GM23248 (cell line): ENCODE data around the gene CDCA3. TPM values are rescaled to one million over a fixed set of nuclear protein-coding genes. Genes with fewer than 3 reads are reported as not detected.

Experiments used
- DNase-seq: peaks from one replicate; pipeline ENCODE4 v3.0.0-alpha.2; 2015
- H2AFZ ChIP-seq: fragments of 200-600 bp; sonication (generic); 2 replicates; pipeline ENCODE4 v1.6.1; 2016; ENCODE audit warnings: antibody characterized with exemption
- H3F3A ChIP-seq: fragments of 200-600 bp; sonication (generic); 2 replicates; pipeline ENCODE4 v1.6.1; 2016; ENCODE audit warnings: mild to moderate bottlenecking, antibody characterized with exemption, mixed run types; ENCODE audit not compliant: insufficient read depth
- H3K27ac ChIP-seq: fragments of 200-600 bp; sonication (generic); 2 replicates; pipeline ENCODE4 v1.5.1; 2016; ENCODE audit warnings: mild to moderate bottlenecking
- H3K27me3 ChIP-seq: fragments of 200-600 bp; sonication (generic); replicated peaks from 2 replicates; pipeline ENCODE4 v1.6.1; 2016; ENCODE audit warnings: mild to moderate bottlenecking; ENCODE audit not compliant: insufficient read depth
- H3K36me3 ChIP-seq: fragments of 200-600 bp; sonication (generic); 2 replicates; pipeline ENCODE4 v1.6.1; 2016; ENCODE audit warnings: low read depth, mild to moderate bottlenecking
- H3K4me1 ChIP-seq: fragments of 200-600 bp; sonication (generic); 2 replicates; pipeline ENCODE4 v1.6.1; 2016; ENCODE audit warnings: mild to moderate bottlenecking; ENCODE audit not compliant: insufficient read depth
- H3K4me2 ChIP-seq: fragments of 200-600 bp; sonication (generic); one replicate; pipeline ENCODE4 v1.6.1; 2016; ENCODE audit warnings: mild to moderate bottlenecking; ENCODE audit not compliant: unreplicated experiment
- H3K4me3 ChIP-seq: fragments of 200-600 bp; sonication (generic); 2 replicates; pipeline ENCODE4 v1.5.1; 2016; ENCODE audit warnings: mild to moderate bottlenecking
- H3K79me2 ChIP-seq: fragments of 200-600 bp; sonication (generic); 2 replicates; pipeline ENCODE4 v1.6.1; 2016; ENCODE audit warnings: mild to moderate bottlenecking; ENCODE audit not compliant: insufficient read depth
- H3K9ac ChIP-seq: fragments of 200-600 bp; sonication (generic); 2 replicates; pipeline ENCODE4 v1.6.1; 2016; ENCODE audit warnings: mild to moderate bottlenecking
- H3K9me2 ChIP-seq: fragments of 200-600 bp; sonication (generic); 2 replicates; pipeline ENCODE4 v1.6.1; 2016; ENCODE audit warnings: mixed run types, mild to moderate bottlenecking, moderate library complexity; ENCODE audit not compliant: insufficient read depth
- H3K9me3 ChIP-seq: fragments of 200-600 bp; sonication (generic); one replicate; pipeline ENCODE4 v1.6.1; 2017; ENCODE audit warnings: low read depth
- H4K20me1 ChIP-seq: fragments of 200-600 bp; sonication (generic); 2 replicates; pipeline ENCODE4 v1.6.0; 2016; ENCODE audit not compliant: insufficient read depth
- EZH2 ChIP-seq: fragments of 200-600 bp; sonication (generic); IDR thresholded peaks from 2 replicates; pipeline ENCODE4 v1.6.1; 2018; ENCODE audit warnings: antibody characterized with exemption, mild to moderate bottlenecking; ENCODE audit not compliant: insufficient read depth, poor library complexity, severe bottlenecking
- EZH2phosphoT487 ChIP-seq: fragments of 200-600 bp; sonication (generic); IDR thresholded peaks from 2 replicates; pipeline ENCODE4 v1.6.1; 2018; ENCODE audit warnings: antibody characterized with exemption, moderate library complexity, mild to moderate bottlenecking, low read depth; ENCODE audit not compliant: insufficient read depth
- WGBS, 2 experiments: methylation state at CpG; one replicate each; pipeline ENCODE4 v1.1.6; 2015 to 2017; ENCODE audit warnings: low lambda C conversion rate in 2 of 2, low coverage in 1 of 2; ENCODE audit errors: missing lambda C conversion rate in 2 of 2; 5-methylcytosine and 5-hydroxymethylcytosine counted together
- in situ Hi-C: fragments of 300-500 bp; cut with MboI; formaldehyde crosslinking; loops from 2 replicates; pipeline ENCODE4 v1.15.0; 2020
- polyA plus RNA-seq: library from polyadenylated mRNA; unstranded; fragments of >200 nt; fragmentation: Nextera tagmentation; extraction: Ambion mirVana; gene quantifications from 2 replicates; pipeline ENCODE4 v1.2.1, GENCODE V29; 2016
- total RNA-seq: library from RNA; depleted of rRNA; stranded (reverse); fragments of >200 nt; shearing (Covaris generic); gene quantifications from 2 replicates; pipeline ENCODE4 v1.2.3, GENCODE V29; 2014

The CDCA3 gene
- total and polyA plus RNA-seq, 2 experiments from 2014 or later: 23.9 to 30.2 TPM

- H3K4me2 ChIP-seq: no peak overlapping the region
- H4K20me1 ChIP-seq: no peaks in the 10 kb centered on the region
- WGBS, 2 experiments: 89 to 91% methylated on average over 6 of the region's 6 CpGs
- peaks cover 12% of the 10 kb centered on the region; the same call in 1 of the 2 replicates for H3K36me3 ChIP-seq
- no peaks in the 10 kb centered on the region; the same call in 1 of the 2 replicates for H3F3A ChIP-seq
- no peaks in the 10 kb centered on the region for H3K9me2 ChIP-seq
- in situ Hi-C loops: no loop called here
- H3K4me1 ChIP-seq: peaks cover 15% of the 10 kb centered on the region; the same call in 1 of the 2 replicates
- DNase-seq: no peak
- H3K9me3 ChIP-seq: no peaks in the 10 kb centered on the region
- H3K79me2 ChIP-seq: peaks cover 25% of the 10 kb centered on the region
- no peak for TF ChIP-seq EZH2
- no peak for TF ChIP-seq EZH2phosphoT487
- H3K27ac ChIP-seq: no peak overlapping the region
- no peak overlapping the region for H3K9ac ChIP-seq
- no peaks in the 10 kb centered on the region for H3K27me3 ChIP-seq
- H2AFZ ChIP-seq: no peak overlapping the region
- H3K4me3 ChIP-seq: no peak overlapping the region
Measured at GRCh38 chr12:6830999-6831398, 20.1 kb downstream of the CDCA3 start.

DNA sequence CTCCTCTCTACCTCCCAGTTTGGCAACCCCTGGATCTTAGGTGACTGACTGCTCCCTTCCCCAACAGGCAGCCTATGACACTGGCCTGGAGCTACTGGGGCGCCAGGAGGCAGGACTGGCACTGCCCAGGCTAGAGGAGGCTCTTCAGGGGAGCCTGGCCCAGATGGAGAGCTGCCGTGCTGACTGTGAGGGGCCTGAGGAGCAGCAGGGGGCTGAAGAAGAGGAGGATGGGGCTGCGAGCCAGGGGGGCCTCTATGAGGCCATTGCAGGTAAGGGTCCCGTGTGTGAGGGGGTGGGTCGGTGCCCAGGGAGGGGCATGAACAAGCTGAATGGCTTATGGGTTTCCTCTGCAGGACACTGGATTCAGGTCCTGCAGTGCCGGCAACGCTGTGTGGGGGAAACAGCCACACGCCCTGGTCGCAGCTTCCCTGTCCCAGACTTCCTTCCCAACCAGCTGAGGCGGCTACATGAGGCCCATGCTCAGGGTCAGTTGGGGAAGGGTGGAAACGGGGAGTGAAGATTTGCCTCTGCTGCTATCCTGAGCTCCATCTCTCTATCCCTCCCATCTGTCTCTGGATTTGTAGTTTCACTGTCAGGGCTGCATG, 20.7 kb downstream of the CDCA3 start:
- no peaks in the 10 kb centered on the region for H4K20me1 ChIP-seq
- 94% methylated on average over 8 to 11 of the region's 11 CpGs for WGBS, 2 experiments
- no peaks in the 10 kb centered on the region; the same call in 1 of the 2 replicates for H3F3A ChIP-seq
- H3K9me2 ChIP-seq: no peaks in the 10 kb centered on the region
- peak overlapping the region; percentile 96 for H3K9ac ChIP-seq
- H3K79me2 ChIP-seq: peaks cover 25% of the 10 kb centered on the region
- H2AFZ ChIP-seq: no peak overlapping the region
- no peak for DNase-seq
- H3K4me2 ChIP-seq: peak overlapping the region; percentile 89
- H3K36me3 ChIP-seq: peaks cover 12% of the 10 kb centered on the region; the same call in 1 of the 2 replicates
- H3K27me3 ChIP-seq: no peaks in the 10 kb centered on the region
- TF ChIP-seq EZH2phosphoT487 (no peak), EZH2 (no peak)
- H3K4me1 ChIP-seq: peaks cover 16% of the 10 kb centered on the region
- no peaks in the 10 kb centered on the region for H3K9me3 ChIP-seq
- in situ Hi-C loops: no loop called here
- H3K27ac ChIP-seq: no peak overlapping the region
- peak overlapping the region; percentile 87 for H3K4me3 ChIP-seq

- Histone ChIP-seq H3K27me3 (no peaks in the 10 kb centered on the region), H3F3A (no peaks in the 10 kb centered on the region; the same call in none of the 2 replicates), H3K9me3 (no peaks in the 10 kb centered on the region), H3K9ac (peak overlapping the region; percentile 96), H2AFZ (peak overlapping the region; percentile 70), H3K36me3 (peaks cover 12% of the 10 kb centered on the region; the same call in 1 of the 2 replicates), H3K4me3 (peak overlapping the region; percentile 87), H3K4me1 (peaks cover 23% of the 10 kb centered on the region), H3K9me2 (no peaks in the 10 kb centered on the region), H4K20me1 (no peaks in the 10 kb centered on the region), H3K79me2 (peaks cover 25% of the 10 kb centered on the region), H3K4me2 (peak overlapping the region; percentile 89), H3K27ac (peak overlapping the region; percentile 74)
- DNase-seq: peak; percentile 44
- TF ChIP-seq EZH2: no peak
- no peak for TF ChIP-seq EZH2phosphoT487
- in situ Hi-C loops: no loop called here
- WGBS, 2 experiments: 12 to 15% methylated on average over 19 of the region's 19 CpGs
Measured at GRCh38 chr12:6829536-6830220, 21.4 kb downstream of the CDCA3 start.

GRCh38 chr12:6828781-6829535, 22.1 kb downstream of the CDCA3 start:
- TF ChIP-seq EZH2phosphoT487: no peak
- TF ChIP-seq EZH2: no peak
- H3K36me3 ChIP-seq: peaks cover 6% of the 10 kb centered on the region; the same call in 1 of the 2 replicates
- H3K4me2 ChIP-seq: peak overlapping the region; percentile 89
- no peaks in the 10 kb centered on the region for H4K20me1 ChIP-seq
- peaks cover 25% of the 10 kb centered on the region for H3K79me2 ChIP-seq
- peak overlapping the region; percentile 74 for H3K27ac ChIP-seq
- H3K27me3 ChIP-seq: no peaks in the 10 kb centered on the region
- in situ Hi-C loops: no loop called here
- peak overlapping the region; percentile 87 for H3K4me3 ChIP-seq
- H3F3A ChIP-seq: no peaks in the 10 kb centered on the region; the same call in none of the 2 replicates
- WGBS, 2 experiments: 1 to 2% methylated on average over 61 to 70 of the region's 71 CpGs
- DNase-seq: peak; percentile 88
- peak overlapping the region; percentile 96 for H3K9ac ChIP-seq
- no peaks in the 10 kb centered on the region for H3K9me2 ChIP-seq
- no peaks in the 10 kb centered on the region for H3K9me3 ChIP-seq
- H2AFZ ChIP-seq: peak overlapping the region; percentile 70
- H3K4me1 ChIP-seq: peaks cover 23% of the 10 kb centered on the region
